Measurements from ENCODE around the gene ZFYVE21.
A peak's percentile ranks its signal among the peaks of the same experiment; 100 is the strongest.

ZFYVE21 gene

GRCh38 chr14:103739466-103739792 lies 23.8 kb downstream of the ZFYVE21 start:
- no peak for DNase-seq

DNA sequence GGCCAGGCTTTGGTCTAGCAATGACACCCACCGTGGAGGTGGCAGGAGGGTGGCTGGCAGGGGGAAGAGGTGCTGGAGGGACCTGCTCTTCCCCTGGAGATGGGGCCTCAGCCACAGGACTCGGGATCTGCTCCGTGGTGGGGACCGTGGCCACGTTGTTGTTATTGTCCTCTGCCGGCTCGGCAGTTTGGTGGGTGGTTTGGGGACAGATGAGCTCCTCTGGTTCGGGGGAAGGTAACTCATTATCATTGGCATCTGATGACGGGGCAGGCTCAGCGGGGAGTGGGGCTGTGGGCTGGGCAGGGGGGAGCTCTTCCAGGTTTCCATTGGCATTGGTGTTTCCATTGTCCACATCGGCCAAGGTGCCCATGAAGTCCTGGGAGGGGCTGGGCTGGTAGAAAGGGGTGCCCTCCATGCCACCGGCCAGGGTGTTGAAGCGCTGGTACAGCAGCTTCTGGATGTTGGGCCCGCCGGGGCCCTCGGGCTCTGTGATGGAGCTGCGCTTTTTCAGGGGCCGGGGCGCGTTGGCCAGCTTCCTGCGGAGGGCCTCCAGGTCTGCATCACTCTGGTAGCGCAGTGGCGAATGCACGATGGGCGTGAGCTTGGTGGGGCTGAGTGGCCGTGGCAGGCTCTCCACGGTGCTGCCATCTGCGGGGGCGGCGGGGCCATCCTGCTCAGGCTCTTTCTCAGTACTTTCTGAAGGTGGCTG lies 24.3 kb downstream of the ZFYVE21 start:
- no peak for DNase-seq

DNA sequence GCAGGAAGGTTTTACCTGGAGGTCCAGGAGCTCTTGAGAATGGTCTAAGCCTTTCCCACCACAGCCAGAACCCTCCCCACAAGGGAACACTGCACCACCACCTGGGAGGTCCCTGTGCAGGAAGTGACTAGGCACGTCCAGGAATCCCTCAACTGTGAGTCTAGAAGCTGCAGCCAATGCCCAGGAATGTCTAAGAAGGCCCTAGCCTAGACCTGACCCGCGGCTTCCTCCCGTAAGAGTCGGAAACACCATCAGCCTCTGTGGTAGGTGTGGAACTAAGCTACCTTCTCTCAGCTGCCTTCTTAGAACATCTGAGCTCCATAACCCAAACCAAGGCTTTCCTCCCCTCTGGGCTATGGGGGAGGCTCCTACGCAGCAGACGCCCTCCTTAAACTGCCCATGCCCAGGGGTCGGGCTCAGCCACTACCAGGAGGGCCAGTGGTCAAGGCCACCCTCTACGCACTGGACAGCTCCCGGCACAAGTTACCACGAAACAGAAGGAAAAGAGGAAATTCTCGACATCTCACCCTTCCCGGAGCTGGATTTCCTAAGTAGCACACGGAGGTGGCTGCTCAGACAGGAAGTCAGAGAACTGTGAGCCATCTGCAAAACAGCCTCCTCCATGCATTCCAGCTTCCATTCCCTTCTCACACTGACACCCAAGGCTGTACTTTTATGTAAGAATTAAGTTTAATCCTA lies 25.5 kb downstream of the ZFYVE21 start:
- no peak for DNase-seq

DNA sequence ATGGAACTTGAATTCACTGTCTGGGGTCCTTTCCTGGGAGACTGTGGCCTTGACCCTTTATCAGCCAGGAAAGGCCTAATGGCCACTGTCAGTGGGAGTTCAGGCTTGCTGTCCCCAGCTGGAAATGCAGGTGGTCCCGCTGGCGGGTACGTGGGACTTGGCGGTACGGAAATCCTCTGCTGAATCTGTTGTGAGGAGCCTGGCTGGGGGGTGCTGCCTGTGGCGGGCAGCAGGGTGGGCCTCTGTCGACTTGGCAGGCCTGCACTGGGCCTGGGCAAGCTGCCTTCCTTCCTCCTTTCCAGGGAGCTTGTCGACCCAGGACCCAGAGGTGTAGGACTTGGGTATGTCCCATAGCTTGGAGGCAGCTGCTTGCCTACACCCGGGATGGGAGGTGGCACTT lies 26.3 kb downstream of the ZFYVE21 start:
- no peak for DNase-seq

DNA sequence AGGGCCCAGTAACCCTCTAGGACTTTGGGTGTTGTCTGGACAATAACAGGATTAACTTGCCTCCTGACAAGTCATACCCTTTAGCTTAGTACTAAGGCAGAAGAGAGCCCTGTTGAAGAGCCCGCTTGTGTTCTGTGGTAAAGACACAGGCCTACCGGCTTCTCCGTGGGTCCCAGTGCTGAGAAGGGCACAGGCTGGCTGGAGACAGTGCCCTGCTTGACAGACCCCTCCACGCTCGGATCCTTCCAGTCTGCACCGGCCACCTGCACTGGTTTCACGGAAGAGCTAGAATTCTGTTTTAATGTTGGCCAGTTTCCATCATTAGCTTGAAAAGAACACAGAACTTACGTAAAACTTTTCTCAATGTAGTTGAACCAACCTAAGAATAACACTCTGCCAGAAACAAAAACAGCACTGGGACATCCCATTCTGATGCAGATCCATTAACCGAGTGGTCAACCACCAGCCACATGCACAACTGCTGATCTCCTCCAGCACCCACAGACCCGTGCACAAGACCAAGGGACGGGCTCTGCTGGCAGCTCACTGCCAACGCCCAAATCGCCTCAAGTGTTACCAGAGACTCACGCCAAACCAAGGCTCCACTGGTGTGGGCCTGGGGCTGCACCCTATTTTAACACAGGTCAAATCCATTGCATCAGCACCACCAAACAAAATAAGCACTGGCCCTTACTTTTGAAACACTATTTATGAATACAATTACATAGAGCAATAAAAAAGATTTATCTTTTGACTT lies 27.1 kb downstream of the ZFYVE21 start:
- DNase-seq = no peak

DNA sequence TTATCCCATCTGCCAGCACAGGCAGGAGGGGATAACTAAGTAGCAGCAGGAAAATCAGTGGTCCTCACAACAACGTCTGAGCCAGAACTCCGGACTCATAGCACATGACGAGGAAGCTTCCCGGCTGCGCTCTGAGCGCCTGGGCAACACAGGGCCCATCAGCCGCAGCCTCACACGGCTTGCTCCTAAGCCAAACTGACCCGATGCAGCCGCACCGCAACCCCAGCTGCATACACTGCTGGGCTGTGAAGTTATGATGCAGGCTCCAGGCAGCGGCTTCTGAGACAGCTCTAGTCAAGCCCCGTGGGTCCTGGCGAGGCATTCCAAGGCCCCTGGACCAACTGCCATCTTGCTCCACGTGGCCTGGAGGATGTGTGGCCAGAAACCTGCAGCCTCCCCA lies 28.1 kb downstream of the ZFYVE21 start:
- no peak for DNase-seq

GRCh38 chr14:103744621-103745395 lies 29.2 kb downstream of the ZFYVE21 start:
- no peak for DNase-seq

DNA sequence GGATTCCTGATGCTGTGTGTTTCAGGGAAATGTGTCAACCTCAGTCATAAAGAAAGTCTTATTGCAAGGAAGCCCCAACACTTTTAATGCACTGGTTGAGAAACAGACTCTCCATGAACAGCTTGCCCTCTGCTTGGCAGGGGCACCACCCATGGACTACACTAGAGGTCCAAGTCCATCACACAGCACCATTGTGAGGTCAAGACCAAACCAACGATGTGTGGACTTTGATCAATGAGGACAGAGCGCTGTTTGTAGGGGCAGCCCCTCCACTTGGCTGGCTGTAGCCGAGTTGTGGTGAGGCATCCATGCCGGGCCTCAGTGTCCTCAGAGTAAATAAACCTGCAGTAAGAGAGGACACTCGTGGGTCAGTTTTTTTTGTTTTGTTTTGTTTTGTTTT lies 29.8 kb downstream of the ZFYVE21 start:
- DNase-seq = no peak

DNA sequence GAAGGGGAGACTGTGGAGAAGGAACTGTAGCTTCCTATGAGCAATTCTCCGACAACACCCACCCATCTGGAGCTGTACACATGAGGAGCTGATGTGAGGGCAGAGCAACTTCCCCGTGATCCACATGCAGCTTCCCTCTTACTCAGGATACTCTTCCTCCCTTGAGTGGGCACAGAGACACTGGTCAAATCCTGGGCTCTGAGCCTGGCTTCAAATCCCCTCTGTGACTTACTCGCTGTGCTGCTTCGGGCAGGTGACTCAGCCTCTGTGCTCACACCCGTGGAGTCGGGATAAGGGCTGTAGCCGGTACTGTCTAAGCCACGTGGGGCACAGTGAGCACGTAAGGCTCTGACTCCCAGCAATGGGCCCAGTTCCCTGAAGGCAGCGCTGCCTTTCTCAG lies 31.1 kb downstream of the ZFYVE21 start:
- DNase-seq = no peak

GRCh38 chr14:103748534-103748857 lies 32.9 kb downstream of the ZFYVE21 start:
- peak; percentile 23 for DNase-seq

DNA sequence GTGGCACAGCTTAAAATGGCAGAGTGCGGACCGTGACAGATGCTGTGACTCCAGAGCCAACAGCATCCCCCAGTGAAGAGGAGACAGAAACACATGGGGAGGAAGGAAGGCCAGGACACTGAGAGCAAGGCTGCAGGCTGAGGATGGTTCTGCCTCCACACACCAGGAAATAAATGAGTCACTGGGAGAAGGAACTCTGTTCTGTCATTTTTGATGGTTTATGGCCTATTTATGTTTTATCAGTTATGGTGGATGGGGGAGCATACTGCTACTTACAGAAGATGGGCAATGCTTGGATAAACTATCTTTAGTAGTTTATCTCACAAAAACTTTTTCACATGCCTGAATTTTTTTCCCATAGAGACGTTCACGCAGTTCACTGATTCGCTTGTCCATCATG lies 33.8 kb downstream of the ZFYVE21 start:
- no peak for DNase-seq

GRCh38 chr14:103749860-103750259 lies 34.2 kb downstream of the ZFYVE21 start:
- no peak for DNase-seq

GRCh38 chr14:103753774-103754173 lies 38.2 kb downstream of the ZFYVE21 start:
- no peak for DNase-seq

DNA sequence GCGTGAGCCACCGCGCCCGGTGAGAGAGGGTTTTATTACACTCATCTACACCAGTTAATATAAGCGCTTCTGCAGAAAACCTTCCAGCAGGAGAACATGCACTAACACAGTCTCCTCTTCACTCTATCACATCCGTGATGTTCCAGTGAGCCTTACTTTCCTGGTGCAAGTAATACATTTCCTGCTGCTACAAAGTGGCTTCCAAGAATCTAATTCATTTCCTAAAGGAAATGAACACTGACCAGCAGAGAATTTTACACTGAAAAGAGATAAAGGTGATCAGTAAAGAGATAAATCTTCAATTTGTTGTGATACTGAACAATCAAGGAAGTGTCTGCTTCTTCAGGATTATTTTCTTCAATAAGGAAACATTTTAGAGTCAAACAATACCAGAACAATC lies 39.5 kb downstream of the ZFYVE21 start:
- DNase-seq = no peak

DNA sequence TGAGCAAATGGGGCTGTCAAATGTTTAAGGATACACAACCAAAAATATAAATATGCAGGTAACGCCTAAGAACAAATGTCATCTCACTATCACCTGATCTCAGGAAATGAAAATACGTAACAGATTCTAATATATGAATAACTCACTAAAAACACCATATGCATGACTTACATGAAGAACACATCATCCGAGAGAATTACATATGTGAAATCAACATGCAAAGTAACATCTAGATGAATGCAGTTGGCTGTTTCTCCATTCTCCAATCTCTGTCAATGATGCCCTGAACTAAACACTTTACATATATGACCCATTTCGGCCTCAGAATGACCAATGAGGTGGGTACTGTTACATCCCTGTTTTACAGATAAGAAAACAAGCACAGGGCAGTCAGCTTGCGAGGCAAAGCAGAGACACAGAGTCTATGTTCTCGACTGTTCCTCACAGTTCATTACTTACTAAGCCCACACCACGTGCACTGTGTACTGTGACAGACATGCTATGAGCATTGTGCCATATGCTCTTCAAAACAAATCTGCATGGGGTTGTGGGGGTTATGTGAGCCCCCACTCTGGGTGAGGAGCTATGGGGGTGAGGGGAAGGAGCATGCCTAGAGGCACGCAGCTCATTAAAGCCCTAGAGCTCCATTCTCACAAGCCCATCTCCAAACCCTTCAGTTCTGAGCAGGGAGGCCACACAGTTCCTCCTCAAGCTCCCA lies 42.6 kb downstream of the ZFYVE21 start:
- DNase-seq = no peak

DNA sequence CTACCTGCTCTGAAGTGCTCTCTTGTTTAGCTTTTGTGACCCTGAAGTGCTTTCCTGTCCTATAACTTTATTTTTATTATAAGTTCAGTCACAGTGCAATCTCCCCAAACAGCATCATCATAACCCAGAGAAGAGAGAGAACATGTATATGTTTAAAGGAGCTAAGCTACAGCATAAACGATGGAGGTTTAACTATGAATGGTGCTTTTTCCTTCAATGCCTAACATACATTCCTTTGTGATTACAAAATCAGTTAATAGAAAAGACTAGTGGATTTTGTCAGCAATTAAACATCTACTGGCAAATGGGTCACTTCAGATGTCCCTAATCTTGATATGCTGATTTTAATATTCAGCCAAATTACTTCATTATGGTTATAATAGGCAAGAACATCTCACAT lies 46.4 kb downstream of the ZFYVE21 start:
- DNase-seq = no peak

DNA sequence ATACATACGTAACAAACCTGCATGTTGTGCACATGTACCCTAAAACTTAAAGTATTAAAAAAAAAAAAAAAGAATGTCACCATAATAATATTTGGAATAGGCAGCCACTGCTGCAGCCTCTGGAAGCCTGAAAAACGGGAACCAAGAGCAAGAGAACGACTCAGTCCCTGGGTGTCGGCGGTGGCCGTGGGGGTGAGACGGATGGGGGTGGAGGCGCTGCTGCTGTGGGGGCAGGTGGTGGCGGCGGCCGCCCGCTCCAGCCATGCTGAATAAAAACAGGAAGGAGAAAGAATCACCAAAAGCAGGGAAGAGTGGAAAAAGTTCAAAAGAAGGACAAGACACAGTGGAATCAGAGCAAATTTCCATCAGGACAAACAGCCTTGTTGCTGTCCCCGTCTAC lies 46.9 kb downstream of the ZFYVE21 start:
- no peak for DNase-seq

DNA sequence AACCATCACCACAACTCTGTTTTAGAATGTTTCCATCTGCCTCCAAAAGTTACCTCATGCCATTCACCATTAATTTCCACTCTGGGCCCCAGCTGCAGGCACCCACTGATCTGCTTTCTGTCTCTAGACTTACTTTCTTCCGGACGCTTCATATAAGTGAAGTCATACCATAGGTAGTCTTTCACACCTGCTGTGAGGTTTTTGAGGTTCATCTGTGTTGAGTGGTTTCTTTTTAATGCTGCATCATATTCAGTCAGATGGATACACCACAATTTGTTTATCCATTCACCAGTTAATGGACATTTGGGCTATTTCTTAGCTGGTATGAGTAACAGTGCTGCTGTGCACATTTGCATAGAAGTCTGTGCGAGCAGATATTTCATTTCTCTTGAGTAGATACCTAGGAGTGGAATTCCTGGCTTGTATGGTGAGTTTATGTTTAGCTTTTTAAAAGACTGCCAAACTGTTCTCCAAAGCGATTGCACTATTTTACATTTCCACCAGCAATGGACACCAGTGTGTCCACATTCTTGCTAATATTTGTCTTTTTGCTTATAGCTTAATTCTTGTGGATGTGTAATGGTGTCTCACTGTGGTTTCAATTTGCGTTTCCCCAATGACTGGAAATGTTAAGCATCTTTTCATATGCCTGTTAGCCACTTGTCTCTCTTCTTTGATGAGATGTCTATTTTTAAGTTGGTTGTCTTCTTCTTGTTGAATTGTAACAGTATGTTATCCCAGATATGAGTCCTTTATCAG lies 48.3 kb downstream of the ZFYVE21 start:
- DNase-seq = no peak

- no peak for DNase-seq
Measured at GRCh38 chr14:103765526-103765925, 49.9 kb downstream of the ZFYVE21 start.

- no peak for DNase-seq
Measured at GRCh38 chr14:103767336-103767894, 51.8 kb downstream of the ZFYVE21 start.

GRCh38 chr14:103770500-103770899 lies 54.9 kb downstream of the ZFYVE21 start:
- no peak for DNase-seq

DNA sequence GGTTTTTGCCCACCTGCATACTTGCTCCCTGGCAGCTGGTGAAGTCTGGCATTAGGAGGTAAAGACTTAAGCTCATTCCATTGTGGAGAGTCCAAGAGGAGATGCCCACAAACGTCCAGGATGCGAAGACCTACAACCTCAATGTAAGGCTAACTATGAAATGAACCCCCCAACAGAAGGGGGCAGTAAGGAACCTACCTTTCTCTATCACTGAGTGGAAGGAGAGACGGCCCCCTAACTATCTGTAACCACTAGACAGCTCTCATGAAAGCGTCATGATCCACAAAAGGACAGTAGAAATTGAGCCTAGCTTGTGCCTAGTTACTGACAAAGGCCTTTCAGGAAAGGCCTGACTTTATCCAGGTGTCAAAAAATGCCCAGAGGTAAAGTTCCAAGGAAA lies 55.3 kb downstream of the ZFYVE21 start:
- DNase-seq = no peak

All from activated CD4-positive, alpha-beta T cell treated with anti-CD3 and anti-CD28 coated beads, Interleukin-2, amount 50 U/mL, for 1 hour (primary cell).